Measurements from ENCODE around the gene GSTO2. TPM values are rescaled to one million over a fixed set of nuclear protein-coding genes. Genes with fewer than 3 reads are reported as not detected.
A peak's percentile ranks its signal among the peaks of the same experiment; 100 is the strongest.

GSTO2 gene
- total and polyA plus RNA-seq, 2 of the 13 experiments (the other 11 are each of a cell fraction or from before 2014, with no cell fraction given): 2.1 to 7.9 TPM

DNA sequence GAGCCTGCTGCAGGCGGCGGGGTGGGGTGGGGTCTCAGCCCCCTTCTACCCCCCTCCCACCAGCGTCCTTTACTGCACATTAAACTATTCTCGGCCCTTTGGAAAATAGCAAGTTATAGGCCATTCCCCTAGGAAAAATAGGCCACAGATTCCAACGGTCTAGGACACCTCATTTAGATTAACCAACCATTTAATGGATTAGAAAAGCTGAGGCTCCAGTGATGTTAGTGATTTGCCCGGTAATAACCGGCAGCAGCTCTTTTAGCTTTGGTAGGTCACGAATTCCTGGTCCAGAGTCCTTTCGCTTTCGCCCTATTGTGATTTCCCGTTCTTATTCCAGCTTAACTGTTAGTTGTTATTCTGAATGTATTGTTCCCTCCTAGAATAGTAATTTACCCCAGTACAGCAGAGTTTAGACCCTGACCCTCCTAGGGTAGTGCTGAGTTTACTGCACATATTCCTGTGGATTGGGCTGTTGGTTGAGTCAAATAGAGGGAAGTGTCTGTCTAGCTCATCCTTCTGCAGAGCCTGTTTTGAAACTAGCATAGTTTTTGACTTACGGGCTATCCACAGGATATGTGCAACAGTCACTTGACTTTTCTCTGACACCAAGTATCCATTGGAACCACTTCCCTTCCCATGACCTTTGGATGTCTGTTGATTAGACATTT is 13.5 kb upstream of the GSTO2 start (continued):
- TF ChIP-seq SIX1 (CRISPR knock-in tag; IDR thresholded peaks at IDR 0.05; ENCODE audit: borderline replicate concordance): 0 out of 2 replicates have a peak, but pooled peaks have one; percentile 32
- TF ChIP-seq ZNF235 (CRISPR knock-in tag; IDR thresholded peaks at IDR 0.05; ENCODE audit: borderline replicate concordance): 0 out of 2 replicates have a peak, but pooled peaks have one; percentile 43
- TF ChIP-seq, protein P1, sequence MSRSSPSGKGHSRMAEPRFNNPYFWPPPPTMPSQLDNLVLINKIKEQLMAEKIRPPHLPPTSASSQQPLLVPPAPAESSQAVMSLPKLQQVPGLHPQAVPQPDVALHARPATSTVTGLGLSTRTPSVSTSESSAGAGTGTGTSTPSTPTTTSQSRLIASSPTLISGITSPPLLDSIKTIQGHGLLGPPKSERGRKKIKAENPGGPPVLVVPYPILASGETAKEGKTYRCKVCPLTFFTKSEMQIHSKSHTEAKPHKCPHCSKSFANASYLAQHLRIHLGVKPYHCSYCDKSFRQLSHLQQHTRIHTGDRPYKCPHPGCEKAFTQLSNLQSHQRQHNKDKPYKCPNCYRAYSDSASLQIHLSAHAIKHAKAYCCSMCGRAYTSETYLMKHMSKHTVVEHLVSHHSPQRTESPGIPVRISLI (CRISPR knock-in tag; IDR thresholded peaks at IDR 0.05; ENCODE audit: borderline replicate concordance): no peak
- no peak for TF ChIP-seq MTA3 (CRISPR knock-in tag; IDR thresholded peaks at IDR 0.05)
- no peak for TF ChIP-seq KMT2B (CRISPR knock-in tag; IDR thresholded peaks at IDR 0.05)
- TF ChIP-seq, protein P2, sequence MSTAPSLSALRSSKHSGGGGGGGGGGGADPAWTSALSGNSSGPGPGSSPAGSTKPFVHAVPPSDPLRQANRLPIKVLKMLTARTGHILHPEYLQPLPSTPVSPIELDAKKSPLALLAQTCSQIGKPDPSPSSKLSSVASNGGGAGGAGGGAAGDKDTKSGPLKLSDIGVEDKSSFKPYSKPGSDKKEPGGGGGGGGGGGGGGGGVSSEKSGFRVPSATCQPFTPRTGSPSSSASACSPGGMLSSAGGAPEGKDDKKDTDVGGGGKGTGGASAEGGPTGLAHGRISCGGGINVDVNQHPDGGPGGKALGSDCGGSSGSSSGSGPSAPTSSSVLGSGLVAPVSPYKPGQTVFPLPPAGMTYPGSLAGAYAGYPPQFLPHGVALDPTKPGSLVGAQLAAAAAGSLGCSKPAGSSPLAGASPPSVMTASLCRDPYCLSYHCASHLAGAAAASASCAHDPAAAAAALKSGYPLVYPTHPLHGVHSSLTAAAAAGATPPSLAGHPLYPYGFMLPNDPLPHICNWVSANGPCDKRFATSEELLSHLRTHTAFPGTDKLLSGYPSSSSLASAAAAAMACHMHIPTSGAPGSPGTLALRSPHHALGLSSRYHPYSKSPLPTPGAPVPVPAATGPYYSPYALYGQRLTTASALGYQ (CRISPR knock-in tag; IDR thresholded peaks at IDR 0.05): no peak
- TF ChIP-seq, protein P3, sequence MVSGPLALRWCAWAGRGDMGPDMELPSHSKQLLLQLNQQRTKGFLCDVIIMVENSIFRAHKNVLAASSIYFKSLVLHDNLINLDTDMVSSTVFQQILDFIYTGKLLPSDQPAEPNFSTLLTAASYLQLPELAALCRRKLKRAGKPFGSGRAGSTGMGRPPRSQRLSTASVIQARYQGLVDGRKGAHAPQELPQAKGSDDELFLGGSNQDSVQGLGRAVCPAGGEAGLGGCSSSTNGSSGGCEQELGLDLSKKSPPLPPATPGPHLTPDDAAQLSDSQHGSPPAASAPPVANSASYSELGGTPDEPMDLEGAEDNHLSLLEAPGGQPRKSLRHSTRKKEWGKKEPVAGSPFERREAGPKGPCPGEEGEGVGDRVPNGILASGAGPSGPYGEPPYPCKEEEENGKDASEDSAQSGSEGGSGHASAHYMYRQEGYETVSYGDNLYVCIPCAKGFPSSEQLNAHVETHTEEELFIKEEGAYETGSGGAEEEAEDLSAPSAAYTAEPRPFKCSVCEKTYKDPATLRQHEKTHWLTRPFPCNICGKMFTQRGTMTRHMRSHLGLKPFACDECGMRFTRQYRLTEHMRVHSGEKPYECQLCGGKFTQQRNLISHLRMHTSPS (CRISPR knock-in tag; IDR thresholded peaks at IDR 0.05; ENCODE audit: low read depth): no peak
- no peak for TF ChIP-seq NR3C1 (CRISPR knock-in tag; IDR thresholded peaks at IDR 0.05)
- no peak for TF ChIP-seq ZNF24 (IDR thresholded peaks at IDR 0.05)
- TF ChIP-seq, protein P4, sequence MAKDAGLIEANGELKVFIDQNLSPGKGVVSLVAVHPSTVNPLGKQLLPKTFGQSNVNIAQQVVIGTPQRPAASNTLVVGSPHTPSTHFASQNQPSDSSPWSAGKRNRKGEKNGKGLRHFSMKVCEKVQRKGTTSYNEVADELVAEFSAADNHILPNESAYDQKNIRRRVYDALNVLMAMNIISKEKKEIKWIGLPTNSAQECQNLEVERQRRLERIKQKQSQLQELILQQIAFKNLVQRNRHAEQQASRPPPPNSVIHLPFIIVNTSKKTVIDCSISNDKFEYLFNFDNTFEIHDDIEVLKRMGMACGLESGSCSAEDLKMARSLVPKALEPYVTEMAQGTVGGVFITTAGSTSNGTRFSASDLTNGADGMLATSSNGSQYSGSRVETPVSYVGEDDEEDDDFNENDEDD (CRISPR knock-in tag; IDR thresholded peaks at IDR 0.05; ENCODE audit: borderline replicate concordance): no peak
- TF ChIP-seq, protein P5, sequence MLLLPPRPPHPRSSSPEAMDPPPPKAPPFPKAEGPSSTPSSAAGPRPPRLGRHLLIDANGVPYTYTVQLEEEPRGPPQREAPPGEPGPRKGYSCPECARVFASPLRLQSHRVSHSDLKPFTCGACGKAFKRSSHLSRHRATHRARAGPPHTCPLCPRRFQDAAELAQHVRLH (CRISPR knock-in tag; IDR thresholded peaks at IDR 0.05; ENCODE audit: borderline replicate concordance, low read depth): no peak
- TF ChIP-seq, protein P6, sequence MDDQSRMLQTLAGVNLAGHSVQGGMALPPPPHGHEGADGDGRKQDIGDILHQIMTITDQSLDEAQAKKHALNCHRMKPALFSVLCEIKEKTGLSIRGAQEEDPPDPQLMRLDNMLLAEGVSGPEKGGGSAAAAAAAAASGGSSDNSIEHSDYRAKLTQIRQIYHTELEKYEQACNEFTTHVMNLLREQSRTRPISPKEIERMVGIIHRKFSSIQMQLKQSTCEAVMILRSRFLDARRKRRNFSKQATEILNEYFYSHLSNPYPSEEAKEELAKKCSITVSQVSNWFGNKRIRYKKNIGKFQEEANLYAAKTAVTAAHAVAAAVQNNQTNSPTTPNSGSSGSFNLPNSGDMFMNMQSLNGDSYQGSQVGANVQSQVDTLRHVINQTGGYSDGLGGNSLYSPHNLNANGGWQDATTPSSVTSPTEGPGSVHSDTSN (CRISPR knock-in tag; IDR thresholded peaks at IDR 0.05; ENCODE audit: borderline replicate concordance): no peak
- TF ChIP-seq ZNF350 (CRISPR knock-in tag; IDR thresholded peaks at IDR 0.05; ENCODE audit: borderline replicate concordance, low read depth): no peak
- peak; percentile 53 for TF ChIP-seq MED1 (CRISPR knock-in tag; IDR thresholded peaks at IDR 0.05)
- TF ChIP-seq RBFOX2 (IDR thresholded peaks at IDR 0.05; ENCODE audit: low read depth, low read length): 0 out of 2 replicates have a peak, but pooled peaks have one; percentile 27
- no peak for TF ChIP-seq ZNF772 (CRISPR knock-in tag; IDR thresholded peaks at IDR 0.05)
- TF ChIP-seq, protein P7, sequence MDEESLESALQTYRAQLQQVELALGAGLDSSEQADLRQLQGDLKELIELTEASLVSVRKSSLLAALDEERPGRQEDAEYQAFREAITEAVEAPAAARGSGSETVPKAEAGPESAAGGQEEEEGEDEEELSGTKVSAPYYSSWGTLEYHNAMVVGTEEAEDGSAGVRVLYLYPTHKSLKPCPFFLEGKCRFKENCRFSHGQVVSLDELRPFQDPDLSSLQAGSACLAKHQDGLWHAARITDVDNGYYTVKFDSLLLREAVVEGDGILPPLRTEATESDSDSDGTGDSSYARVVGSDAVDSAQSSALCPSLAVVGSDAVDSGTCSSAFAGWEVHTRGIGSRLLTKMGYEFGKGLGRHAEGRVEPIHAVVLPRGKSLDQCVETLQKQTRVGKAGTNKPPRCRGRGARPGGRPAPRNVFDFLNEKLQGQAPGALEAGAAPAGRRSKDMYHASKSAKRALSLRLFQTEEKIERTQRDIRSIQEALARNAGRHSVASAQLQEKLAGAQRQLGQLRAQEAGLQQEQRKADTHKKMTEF (CRISPR knock-in tag; IDR thresholded peaks at IDR 0.05): no peak
- no peak for TF ChIP-seq TGIF2 (CRISPR knock-in tag; IDR thresholded peaks at IDR 0.05)

Measured in HepG2 (cell line).